GM12891 (cell line): ENCODE data around the gene FIBIN.

Experiments used
- POLR2A ChIP-seq: IDR thresholded peaks from 2 replicates; pipeline ENCODE4 v1.6.1; 2011; ENCODE audit warnings: low read depth, low read length, control low read depth
- POLR2AphosphoS5 ChIP-seq: IDR thresholded peaks from 2 replicates; pipeline ENCODE4 v1.6.1; 2011; ENCODE audit warnings: low read depth, low read length, control low read depth
- SPI1 ChIP-seq: IDR thresholded peaks from 2 replicates; pipeline ENCODE4 v1.6.1; 2011; ENCODE audit warnings: low read depth, low read length, control low read depth
- TAF1 ChIP-seq: IDR thresholded peaks from 2 replicates; pipeline ENCODE4 v1.6.1; 2011; ENCODE audit warnings: low read depth, low read length, control low read depth

- TF ChIP-seq TAF1 (no peak), POLR2A (no peak), POLR2AphosphoS5 (no peak), SPI1 (no peak)
Measured at GRCh38 chr11:26944866-26945664, 48.8 kb upstream of the FIBIN start.
